SK-N-MC (cell line): ENCODE results near the gene HNRNPUL2.

Experiments used
- EZH2 ChIP-seq: fragments of 200-600 bp; sonication (generic); IDR thresholded peaks from one replicate; pipeline ENCODE4 v1.6.1; 2017; ENCODE audit warnings: antibody characterized with exemption
- FOXP2 ChIP-seq: optimal IDR thresholded peaks from 2 replicates; pipeline ENCODE3; 2011; ENCODE audit warnings: mild to moderate bottlenecking, moderate library complexity; ENCODE audit not compliant: insufficient read depth; ENCODE audit errors: extremely low read length, control extremely low read depth
- POLR2AphosphoS5 ChIP-seq: IDR thresholded peaks from 2 replicates; pipeline ENCODE4 v1.6.1; 2012; ENCODE audit warnings: mild to moderate bottlenecking, low read depth, low read length, borderline replicate concordance

DNA sequence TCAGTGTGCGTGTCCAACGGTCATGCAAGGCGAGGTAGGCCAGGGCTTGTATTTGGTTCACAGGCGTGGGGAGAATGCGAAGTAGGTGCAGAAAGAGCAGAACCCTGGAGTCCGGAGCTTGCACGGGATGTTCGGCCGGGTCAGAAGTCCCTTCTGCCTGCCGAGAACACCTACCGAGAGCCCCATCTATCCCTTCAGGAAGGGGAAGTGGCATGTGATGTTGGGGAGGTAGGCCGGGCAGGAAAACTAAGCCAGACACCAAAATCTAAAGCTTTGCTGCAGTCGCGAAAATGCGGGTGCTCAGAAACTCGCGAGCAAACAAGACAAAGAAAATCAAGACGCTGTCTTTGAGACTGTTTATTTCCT is 43.5 kb upstream of the HNRNPUL2 start:
- TF ChIP-seq EZH2, result no peak
- no peak for TF ChIP-seq FOXP2
- TF ChIP-seq POLR2AphosphoS5, result no peak
